Nasal cavity respiratory epithelium epithelial cell of viscerocranial mucosa (primary cell): ENCODE results near the gene GPR50. TPM values are rescaled to one million over a fixed set of nuclear protein-coding genes. Genes with fewer than 3 reads are reported as not detected.

Source experiments
- total RNA-seq: library from RNA; depleted of rRNA; stranded (reverse); fragments of >200 nt; gene quantifications from 2 replicates; pipeline ENCODE4 v1.2.3, GENCODE V29; 2014

The GPR50 gene
- total RNA-seq, result not detected in 2 replicates

GRCh38 chrX:151176231-151176750, at the start of gene GPR50:
Gene GPR50, plus strand, starts transcription at chrX:151176584. Its CDS starts 138 bp downstream, at chrX:151176722.

Other genes with a start within 250 kb of the GPR50 start
- 22.9 and 29.0 TPM in 2 replicates for gene HMGB3, start 193.2 kb upstream of the GPR50 start, total RNA-seq
- gene VMA21, start 220.6 kb downstream of the GPR50 start, total RNA-seq, result 46.5 and 57.2 TPM in 2 replicates